H9 (cell line): ENCODE data around the gene PRCD. TPM values are rescaled to one million over a fixed set of nuclear protein-coding genes. Genes with fewer than 3 reads are reported as not detected.

Source experiments
- DNase-seq: peaks from one replicate; pipeline ENCODE4 v3.0.0-alpha.2; 2017
- H2AFZ ChIP-seq: one replicate; pipeline ENCODE4 v1.6.1; 2013; ENCODE audit warnings: mild to moderate bottlenecking, low read length, control low read depth, moderate library complexity
- H2AK5ac ChIP-seq: 2 replicates; pipeline ENCODE4 v1.6.1; 2013; ENCODE audit warnings: low read length, control low read depth, mixed read lengths; ENCODE audit not compliant: insufficient read length
- H2BK120ac ChIP-seq: one replicate; pipeline ENCODE4 v1.6.1; 2013; ENCODE audit warnings: low read depth, mild to moderate bottlenecking, low read length, control low read depth, inconsistent platforms; ENCODE audit not compliant: poor library complexity, severe bottlenecking
- H2BK12ac ChIP-seq: 2 replicates; pipeline ENCODE4 v1.6.1; 2013; ENCODE audit warnings: low read length, control low read depth, mixed read lengths, low read depth; ENCODE audit not compliant: insufficient read length
- H2BK15ac ChIP-seq: 2 replicates; pipeline ENCODE4 v1.6.1; 2013; ENCODE audit warnings: low read depth, low read length, control low read depth
- H2BK20ac ChIP-seq: one replicate; pipeline ENCODE4 v1.6.1; 2013; ENCODE audit warnings: low read depth, mild to moderate bottlenecking, low read length, control low read depth, inconsistent platforms; ENCODE audit not compliant: poor library complexity, severe bottlenecking
- H2BK5ac ChIP-seq: 2 replicates; pipeline ENCODE4 v1.6.1; 2013; ENCODE audit warnings: low read length, control low read depth, mixed read lengths; ENCODE audit not compliant: insufficient read length
- H3K14ac ChIP-seq: 2 replicates; pipeline ENCODE4 v1.6.1; 2013; ENCODE audit warnings: low read length, control low read depth; ENCODE audit not compliant: insufficient read depth
- H3K18ac ChIP-seq: 2 replicates; pipeline ENCODE4 v1.6.1; 2013; ENCODE audit warnings: low read depth, mild to moderate bottlenecking, mixed read lengths, low read length, control low read depth; ENCODE audit not compliant: insufficient read length
- H3K23ac ChIP-seq: 2 replicates; pipeline ENCODE4 v1.6.1; 2013; ENCODE audit warnings: low read length, control low read depth, mixed read lengths, low read depth; ENCODE audit not compliant: insufficient read length
- H3K23me2 ChIP-seq: 2 replicates; pipeline ENCODE4 v1.6.1; 2013; ENCODE audit warnings: low read depth, mild to moderate bottlenecking, mixed read lengths, low read length, control low read depth; ENCODE audit not compliant: insufficient read length, poor library complexity, severe bottlenecking
- H3K27ac ChIP-seq: 2 replicates; pipeline ENCODE4 v1.5.1; 2013; ENCODE audit warnings: low read length, control low read depth, mixed read lengths, low read depth; ENCODE audit not compliant: insufficient read length
- H3K27me3 ChIP-seq: 2 replicates; pipeline ENCODE4 v1.6.1; 2013; ENCODE audit warnings: low read length, control low read depth, inconsistent platforms; ENCODE audit not compliant: insufficient read depth
- H3K4ac ChIP-seq: 2 replicates; pipeline ENCODE4 v1.6.1; 2013; ENCODE audit warnings: low read depth, mild to moderate bottlenecking, control low read depth, inconsistent platforms, low read length, moderate library complexity
- H3K4me1 ChIP-seq: 2 replicates; pipeline ENCODE4 v1.6.1; 2013; ENCODE audit warnings: low read length, control low read depth, inconsistent platforms; ENCODE audit not compliant: insufficient read depth
- H3K4me2 ChIP-seq: 2 replicates; pipeline ENCODE4 v1.6.1; 2013; ENCODE audit warnings: low read length, control low read depth, mixed read lengths; ENCODE audit not compliant: insufficient read length, insufficient read depth
- H3K56ac ChIP-seq: 2 replicates; pipeline ENCODE4 v1.6.1; 2013; ENCODE audit warnings: low read depth, mild to moderate bottlenecking, mixed read lengths, low read length, control low read depth; ENCODE audit not compliant: insufficient read length
- H3K79me1 ChIP-seq: 2 replicates; pipeline ENCODE4 v1.6.1; 2013; ENCODE audit warnings: low read depth, mild to moderate bottlenecking, moderate library complexity, low read length, control low read depth, inconsistent platforms; ENCODE audit not compliant: insufficient read depth, poor library complexity, severe bottlenecking
- H3K79me2 ChIP-seq: 2 replicates; pipeline ENCODE4 v1.6.1; 2013; ENCODE audit warnings: low read length, control low read depth, inconsistent platforms; ENCODE audit not compliant: insufficient read depth
- H3K9ac ChIP-seq: 2 replicates; pipeline ENCODE4 v1.6.1; 2013; ENCODE audit warnings: low read length, control low read depth, mixed read lengths; ENCODE audit not compliant: insufficient read length; ENCODE audit errors: extremely low read depth
- H3K9me3 ChIP-seq: one replicate; pipeline ENCODE4 v1.6.1; 2013; ENCODE audit warnings: low read depth, low read length, inconsistent platforms; ENCODE audit not compliant: control insufficient read depth
- H3T11ph ChIP-seq: one replicate; pipeline ENCODE4 v1.6.1; 2013; ENCODE audit warnings: mild to moderate bottlenecking, low read length, control low read depth, inconsistent platforms
- H4K20me1 ChIP-seq: one replicate; pipeline ENCODE4 v1.6.1; 2013; ENCODE audit not compliant: control insufficient read depth, insufficient read length, insufficient read depth
- H4K5ac ChIP-seq: 2 replicates; pipeline ENCODE4 v1.6.1; 2013; ENCODE audit warnings: low read depth, mild to moderate bottlenecking, mixed read lengths, low read length, control low read depth; ENCODE audit not compliant: insufficient read length
- H4K8ac ChIP-seq: replicated peaks from 2 replicates; pipeline ENCODE4 v1.6.1; 2013; ENCODE audit warnings: low read length, control low read depth, mixed read lengths, low read depth; ENCODE audit not compliant: insufficient read length
- H4K91ac ChIP-seq: 2 replicates; pipeline ENCODE4 v1.6.1; 2013; ENCODE audit warnings: low read depth, mild to moderate bottlenecking, moderate library complexity, mixed read lengths, low read length, control low read depth; ENCODE audit not compliant: insufficient read length
- H3K27ac Mint-ChIP-seq, 3 experiments: 2 replicates in 2 of 3; 3 replicates in 1 of 3; pipeline ENCODE4 v1.8.0; 2020 to 2021; ENCODE audit warnings: mixed read lengths in 3 of 3, mild to moderate bottlenecking in 1 of 3, moderate library complexity in 1 of 3
- H3K27me3 Mint-ChIP-seq: 2 replicates; pipeline ENCODE4 v1.8.0; 2021; ENCODE audit warnings: low read depth, mild to moderate bottlenecking, moderate library complexity, mixed read lengths
- H3K36me3 Mint-ChIP-seq, 3 experiments: 2 replicates in 2 of 3; 3 replicates in 1 of 3; pipeline ENCODE4 v1.8.0; 2020 to 2021; ENCODE audit warnings: low read depth in 3 of 3, mixed read lengths in 3 of 3; ENCODE audit not compliant: insufficient read depth in 1 of 3
- H3K4me1 Mint-ChIP-seq, 2 experiments: 2 replicates each; pipeline ENCODE4 v1.8.0; 2020; ENCODE audit warnings: mixed read lengths in 2 of 2
- H3K4me3 Mint-ChIP-seq, 2 experiments: 2 replicates in 1 of 2; 3 replicates in 1 of 2; pipeline ENCODE4 v1.8.0; 2020 to 2021; ENCODE audit warnings: mild to moderate bottlenecking in 2 of 2, mixed read lengths in 2 of 2, moderate library complexity in 1 of 2
- H3K9me3 Mint-ChIP-seq, 2 experiments: 2 replicates in 1 of 2; 3 replicates in 1 of 2; pipeline ENCODE4 v1.8.0; 2020; ENCODE audit warnings: mild to moderate bottlenecking in 2 of 2, mixed read lengths in 2 of 2, moderate library complexity in 1 of 2
- CTCF ChIP-seq: fragments of 200-600 bp; sonication (generic); conservative IDR thresholded peaks from 3 replicates; pipeline ENCODE4 v1.8.0; 2021; ENCODE audit warnings: antibody characterized with exemption, mild to moderate bottlenecking
- WGBS: extraction: QIAGEN DNeasy Blood & Tissue Kit; methylation state at CpG from one replicate; pipeline ENCODE4 v1.1.7; 2013; ENCODE audit warnings: missing lambda C conversion rate, low lambda C conversion rate, mixed read lengths; ENCODE audit not compliant: insufficient read length; ENCODE audit errors: extremely low coverage; 5-methylcytosine and 5-hydroxymethylcytosine counted together
- total RNA-seq: library from RNA; stranded (reverse); gene quantifications from 2 replicates; pipeline ENCODE4 v1.2.1, GENCODE V29; 2021

PRCD gene
- total RNA-seq, 1 experiment from 2014 or later = 0.46 TPM

- H3K9me3 ChIP-seq = no peaks in the 10 kb centered on the region
- H3K9ac ChIP-seq = no peak overlapping the region
- no peak overlapping the region for H2BK12ac ChIP-seq
- H3K4me1 ChIP-seq = no peaks in the 10 kb centered on the region; the same call in 1 of the 2 replicates
- no peak overlapping the region for H2BK20ac ChIP-seq
- Mint-ChIP-seq H3K4me3 (0 out of 5 replicates have a peak overlapping the region, but pooled peaks of 1 of the 2 experiments have one; percentile 42), H3K27ac (no peak overlapping the region), H3K27me3 (peaks cover 68% of the 10 kb centered on the region), H3K36me3 (no peaks in the 10 kb centered on the region), H3K9me3 (no peaks in the 10 kb centered on the region), H3K4me1 (peaks cover 16 to 32% of the 10 kb centered on the region in 2 experiments)
- H3T11ph ChIP-seq = no peak overlapping the region
- H3K4me2 ChIP-seq = no peak overlapping the region
- no peak overlapping the region for H2BK120ac ChIP-seq
- H3K18ac ChIP-seq = no peak overlapping the region
- H3K79me1 ChIP-seq = no peaks in the 10 kb centered on the region
- H3K56ac ChIP-seq = no peak overlapping the region
- H3K23me2 ChIP-seq = peaks cover 11% of the 10 kb centered on the region
- H4K5ac ChIP-seq = no peak overlapping the region
- H3K27ac ChIP-seq = no peak overlapping the region
- H4K20me1 ChIP-seq = peaks cover 4% of the 10 kb centered on the region
- no peak overlapping the region for H2AK5ac ChIP-seq
- TF ChIP-seq CTCF = no peak
- H4K8ac ChIP-seq = no peak overlapping the region
- H4K91ac ChIP-seq = no peak overlapping the region
- no peak overlapping the region for H3K14ac ChIP-seq
- H3K4ac ChIP-seq = no peak overlapping the region
- WGBS = no CpG with 5 or more reads among the region's 19 CpGs
- no peak for DNase-seq
- H3K27me3 ChIP-seq = peaks cover 20% of the 10 kb centered on the region; the same call in 1 of the 2 replicates
- H2BK15ac ChIP-seq = no peak overlapping the region
- H2AFZ ChIP-seq = no peak overlapping the region
- no peak overlapping the region for H3K23ac ChIP-seq
- no peak overlapping the region for H2BK5ac ChIP-seq
- no peaks in the 10 kb centered on the region for H3K79me2 ChIP-seq
These were observed 3.9 kb upstream of the PRCD start for GRCh38 chr17:76535788-76536510.
